GM21390 (cell line): Measurements from ENCODE around the gene BSX.

Source experiments
- ATAC-seq: cut with Tn5 transposase; IDR thresholded peaks from one replicate; pipeline ENCODE4 v1.9.1; 2021; ENCODE audit not compliant: unreplicated experiment

Gene BSX

GRCh38 chr11:122963961-122964360 is 17.7 kb downstream of the BSX start:
- ATAC-seq, result no peak

DNA sequence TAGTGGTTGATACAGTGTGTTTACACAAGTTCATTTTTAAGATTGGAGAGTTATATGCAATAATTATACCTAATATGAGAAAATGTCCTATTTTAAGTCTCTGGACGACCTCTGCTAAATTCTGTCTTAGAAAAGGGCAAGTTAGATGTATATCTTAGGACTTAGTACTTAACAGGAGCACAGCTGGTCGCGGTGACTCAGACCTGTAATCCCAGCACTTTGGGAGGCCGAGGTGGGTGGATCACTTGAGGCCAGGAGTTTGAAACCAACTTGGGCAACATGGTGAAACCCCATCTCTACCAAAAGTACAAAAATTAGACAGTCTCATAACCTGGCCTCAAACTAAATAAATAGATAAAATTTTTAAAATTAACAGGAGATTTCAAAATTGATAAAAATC is 27.2 kb downstream of the BSX start:
- no peak for ATAC-seq

DNA sequence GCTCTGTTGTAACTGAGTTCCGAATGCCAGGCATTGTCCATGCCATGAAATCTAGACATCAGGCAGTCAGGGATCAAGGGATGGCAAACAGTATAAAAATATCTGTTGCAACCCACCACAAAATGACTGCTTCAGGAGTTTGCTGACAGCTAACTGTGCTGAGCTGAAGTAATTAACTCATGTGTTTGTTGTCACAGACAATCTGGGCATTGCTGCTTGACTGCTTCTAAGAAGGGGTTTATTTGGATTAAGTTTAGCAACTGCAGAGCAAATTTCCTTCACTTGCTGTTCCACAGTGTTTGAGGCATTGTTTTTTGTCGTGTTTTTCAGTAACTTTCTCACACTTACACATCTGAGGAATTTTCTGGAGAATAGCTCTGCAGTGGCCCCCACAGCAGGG is 30.4 kb downstream of the BSX start:
- no peak for ATAC-seq

DNA sequence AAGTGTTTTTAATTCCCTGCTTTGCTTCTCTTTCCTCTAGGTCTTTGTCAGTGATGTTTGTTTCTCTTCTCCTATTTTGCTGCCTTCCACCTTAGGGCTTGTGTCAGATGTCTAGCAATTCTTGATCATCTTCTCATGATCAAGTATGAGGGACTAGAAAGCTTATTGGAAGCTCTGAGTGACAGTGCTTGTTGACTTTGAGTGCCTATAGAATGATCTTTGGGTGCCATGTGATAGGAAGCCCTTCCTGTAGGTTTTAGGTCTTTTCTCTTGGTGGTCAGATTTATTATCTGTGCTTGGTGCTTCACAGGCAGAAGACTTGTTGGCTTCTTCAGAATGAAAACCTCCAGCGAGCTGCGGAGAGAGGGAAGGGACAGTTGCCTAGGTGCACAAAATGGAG is 43.1 kb downstream of the BSX start:
- no peak for ATAC-seq

DNA sequence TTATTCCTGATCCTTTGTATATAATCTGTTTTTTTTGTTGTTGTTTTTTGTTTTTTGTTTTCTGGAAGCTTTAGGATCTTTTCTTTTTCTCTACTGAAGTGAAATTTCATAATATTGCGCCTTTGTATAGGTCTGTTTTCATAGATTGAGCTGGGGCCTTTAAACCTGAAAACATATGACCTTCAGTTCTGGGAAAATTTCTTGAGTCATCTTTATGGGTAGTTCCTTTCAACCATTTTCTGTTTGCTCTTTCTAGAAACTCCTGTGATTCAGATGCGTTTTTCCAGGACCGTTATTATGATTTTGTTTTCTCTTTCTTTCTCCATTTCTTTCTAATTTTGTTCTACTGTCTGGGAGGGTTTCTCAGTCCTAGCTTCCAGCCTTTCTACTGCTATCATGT is 43.7 kb downstream of the BSX start:
- ATAC-seq, result no peak

DNA sequence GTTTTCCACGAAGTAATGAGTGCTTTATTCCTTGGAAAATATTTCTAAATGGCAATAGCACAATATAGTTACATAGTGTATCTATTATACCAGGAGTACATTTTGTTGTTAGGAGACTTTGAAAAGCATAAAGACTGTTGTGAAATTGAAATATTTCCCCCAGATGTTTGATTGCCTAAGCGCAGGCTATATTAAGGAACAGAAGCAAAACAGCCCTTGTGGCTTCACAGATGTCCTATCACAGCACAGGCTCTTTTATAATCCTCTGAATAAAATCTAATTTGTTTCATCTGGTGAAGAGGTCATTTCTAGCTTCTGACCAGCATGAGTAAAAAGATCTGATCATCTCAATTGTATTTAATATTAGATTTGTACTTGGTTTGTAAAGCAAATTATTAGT is 48.2 kb downstream of the BSX start:
- no peak for ATAC-seq

- ATAC-seq, result no peak
These were observed 50.1 kb downstream of the BSX start for GRCh38 chr11:122931510-122931909.
